ENCODE measurements around the gene ASCL4. TPM values are rescaled to one million over a fixed set of nuclear protein-coding genes. Genes with fewer than 3 reads are reported as not detected.

ASCL4 gene
- total and polyA plus RNA-seq, 9 donors, result not detected

DNA sequence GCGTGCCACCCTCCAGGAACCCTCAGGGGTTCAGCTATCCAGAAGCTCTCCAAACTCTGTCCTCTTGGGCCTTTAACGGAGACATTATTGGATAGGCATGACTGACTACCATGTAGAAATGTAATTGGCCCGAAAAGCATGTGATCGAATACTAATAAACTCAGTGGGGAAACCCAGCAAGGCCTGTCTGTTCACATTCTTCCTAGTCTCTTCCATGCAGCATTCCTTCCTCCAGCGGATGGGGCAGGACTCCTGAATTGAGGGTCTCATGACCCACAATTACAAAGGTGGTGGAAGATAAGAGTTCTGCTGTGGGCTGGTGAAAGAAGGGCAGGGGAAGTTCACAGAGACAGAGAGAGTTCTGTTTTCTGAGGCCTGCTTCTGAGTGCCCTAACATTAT, 7.0 kb upstream of the ASCL4 start:
- DNase-seq, result no peak
- Histone ChIP-seq H3K27me3 (no peaks in the 10 kb centered on the region), H3K27ac (no peak overlapping the region), H3K4me3 (no peak overlapping the region), H3K9me3 (no peaks in the 10 kb centered on the region), H3K4me1 (ENCODE audit: insufficient read depth) (no peaks in the 10 kb centered on the region), H3K36me3 (no peaks in the 10 kb centered on the region)
- WGBS, 3 donors, result 80 to 86% (median 81%) methylated on average over 5 of the region's 5 CpGs
- intact Hi-C loops (cut with DNase I), result loop anchor here in 1 of 4 donors (10.0 kb wide), 1 partner anchor 747 kb away; the partner anchor contains the start of gene FICD
- no peak for TF ChIP-seq POLR2A (IDR thresholded peaks at IDR 0.05)
- TF ChIP-seq, protein P1, sequence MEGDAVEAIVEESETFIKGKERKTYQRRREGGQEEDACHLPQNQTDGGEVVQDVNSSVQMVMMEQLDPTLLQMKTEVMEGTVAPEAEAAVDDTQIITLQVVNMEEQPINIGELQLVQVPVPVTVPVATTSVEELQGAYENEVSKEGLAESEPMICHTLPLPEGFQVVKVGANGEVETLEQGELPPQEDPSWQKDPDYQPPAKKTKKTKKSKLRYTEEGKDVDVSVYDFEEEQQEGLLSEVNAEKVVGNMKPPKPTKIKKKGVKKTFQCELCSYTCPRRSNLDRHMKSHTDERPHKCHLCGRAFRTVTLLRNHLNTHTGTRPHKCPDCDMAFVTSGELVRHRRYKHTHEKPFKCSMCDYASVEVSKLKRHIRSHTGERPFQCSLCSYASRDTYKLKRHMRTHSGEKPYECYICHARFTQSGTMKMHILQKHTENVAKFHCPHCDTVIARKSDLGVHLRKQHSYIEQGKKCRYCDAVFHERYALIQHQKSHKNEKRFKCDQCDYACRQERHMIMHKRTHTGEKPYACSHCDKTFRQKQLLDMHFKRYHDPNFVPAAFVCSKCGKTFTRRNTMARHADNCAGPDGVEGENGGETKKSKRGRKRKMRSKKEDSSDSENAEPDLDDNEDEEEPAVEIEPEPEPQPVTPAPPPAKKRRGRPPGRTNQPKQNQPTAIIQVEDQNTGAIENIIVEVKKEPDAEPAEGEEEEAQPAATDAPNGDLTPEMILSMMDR (IDR thresholded peaks at IDR 0.05), result no peak
- TF ChIP-seq EP300 (IDR thresholded peaks at IDR 0.05), result no peak

DNA sequence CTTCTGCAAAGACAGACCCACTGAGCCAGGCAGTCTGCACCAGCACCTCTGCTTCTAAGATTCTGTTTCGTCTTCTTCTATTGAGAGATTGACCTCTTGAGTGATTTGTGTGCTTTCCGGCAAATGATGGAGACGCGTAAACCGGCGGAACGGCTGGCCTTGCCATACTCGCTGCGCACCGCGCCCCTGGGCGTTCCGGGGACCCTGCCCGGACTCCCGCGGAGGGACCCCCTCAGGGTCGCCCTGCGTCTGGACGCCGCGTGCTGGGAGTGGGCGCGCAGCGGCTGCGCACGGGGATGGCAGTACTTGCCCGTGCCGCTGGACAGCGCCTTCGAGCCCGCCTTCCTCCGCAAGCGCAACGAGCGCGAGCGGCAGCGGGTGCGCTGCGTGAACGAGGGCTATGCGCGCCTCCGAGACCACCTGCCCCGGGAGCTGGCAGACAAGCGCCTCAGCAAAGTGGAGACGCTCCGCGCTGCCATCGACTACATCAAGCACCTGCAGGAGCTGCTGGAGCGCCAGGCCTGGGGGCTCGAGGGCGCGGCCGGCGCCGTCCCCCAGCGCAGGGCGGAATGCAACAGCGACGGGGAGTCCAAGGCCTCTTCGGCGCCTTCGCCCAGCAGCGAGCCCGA, 703 bp downstream of the ASCL4 start:
- Histone ChIP-seq H3K27ac (no peak overlapping the region), H3K4me3 (no peak overlapping the region), H3K27me3 (no peaks in the 10 kb centered on the region), H3K9me3 (no peaks in the 10 kb centered on the region), H3K36me3 (no peaks in the 10 kb centered on the region), H3K4me1 (ENCODE audit: insufficient read depth) (no peaks in the 10 kb centered on the region)
- WGBS, 3 donors, result 1 to 2% (median 1%) methylated on average over 52 to 66 of the region's 66 CpGs
- TF ChIP-seq, protein P1 (IDR thresholded peaks at IDR 0.05), result no peak
- no peak for TF ChIP-seq EP300 (IDR thresholded peaks at IDR 0.05)
- TF ChIP-seq POLR2A (IDR thresholded peaks at IDR 0.05), result no peak
- DNase-seq, result no peak
- intact Hi-C loops (cut with DNase I), result no loop called here

DNA sequence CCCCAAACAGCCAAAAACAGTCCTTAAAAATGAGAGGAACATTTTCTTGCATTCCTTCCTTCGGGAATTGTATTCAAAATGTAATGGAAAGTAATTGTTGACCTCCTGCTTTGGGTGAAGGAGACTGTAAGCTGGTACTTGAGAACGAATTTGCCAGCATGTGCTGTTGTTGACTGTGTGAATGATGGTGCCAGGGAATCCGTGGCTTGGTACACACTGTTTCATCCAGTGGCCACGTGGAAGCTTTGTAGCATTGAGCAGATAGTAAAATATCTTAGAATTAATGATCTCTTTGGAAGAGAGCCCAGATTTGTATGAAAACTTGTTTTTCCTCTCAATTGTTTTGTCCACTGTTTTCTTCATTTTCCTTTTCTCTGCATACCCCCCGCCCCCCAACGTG, 1.7 kb downstream of the ASCL4 start:
- Histone ChIP-seq H3K4me1 (ENCODE audit: insufficient read depth) (no peaks in the 10 kb centered on the region), H3K27me3 (no peaks in the 10 kb centered on the region), H3K9me3 (no peaks in the 10 kb centered on the region), H3K27ac (no peak overlapping the region), H3K4me3 (no peak overlapping the region), H3K36me3 (no peaks in the 10 kb centered on the region)
- WGBS, 3 donors, result 23 to 40% (median 33%) methylated on average over 6 of the region's 6 CpGs
- intact Hi-C loops (cut with DNase I), result no loop called here
- DNase-seq, result no peak
- TF ChIP-seq, protein P1 (IDR thresholded peaks at IDR 0.05), result no peak

DNA sequence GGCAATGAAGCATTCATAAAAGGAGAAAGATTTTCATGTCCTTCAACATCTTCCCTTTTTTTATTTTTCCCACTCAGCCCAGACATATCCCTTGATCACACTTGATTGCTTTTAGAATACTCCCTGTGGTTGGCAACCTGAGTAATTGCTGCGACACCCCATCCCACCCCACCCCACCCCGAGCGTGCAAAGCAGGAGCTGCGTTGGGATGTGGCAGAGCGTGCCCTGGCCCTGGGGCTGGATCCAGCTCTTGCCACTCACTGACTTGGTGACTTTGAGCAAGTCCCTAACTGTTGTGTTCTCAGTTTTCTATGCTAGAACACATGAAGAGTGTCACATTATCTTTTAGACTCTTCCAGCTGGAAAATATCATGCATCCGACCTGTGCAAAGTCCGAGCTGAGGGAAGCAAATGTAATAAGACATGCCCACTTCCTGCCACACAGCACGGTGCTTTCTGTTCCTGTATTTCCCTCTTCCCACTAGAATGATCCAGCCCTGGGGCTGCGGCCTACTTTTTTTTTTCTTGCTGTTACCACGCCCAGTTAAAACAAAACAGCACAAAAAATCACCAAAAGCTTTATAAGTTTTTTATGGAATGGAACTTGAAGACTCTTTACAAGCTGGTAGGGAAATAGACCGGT, 4.0 kb downstream of the ASCL4 start:
- H3K36me3 ChIP-seq, result no peaks in the 10 kb centered on the region
- DNase-seq, result no peak
- H3K4me1 ChIP-seq (ENCODE audit: insufficient read depth), result no peaks in the 10 kb centered on the region
- H3K4me3 ChIP-seq, result no peak overlapping the region
- no peaks in the 10 kb centered on the region for H3K9me3 ChIP-seq
- TF ChIP-seq POLR2A (IDR thresholded peaks at IDR 0.05) (no peak), EP300 (IDR thresholded peaks at IDR 0.05) (no peak)
- TF ChIP-seq, protein P1 (IDR thresholded peaks at IDR 0.05), result no peak
- 54 to 66% (median 58%) methylated on average over 11 of the region's 11 CpGs for WGBS, 3 donors
- H3K27ac ChIP-seq, result no peak overlapping the region
- intact Hi-C loops (cut with DNase I), result no loop called here
- no peaks in the 10 kb centered on the region for H3K27me3 ChIP-seq

All from ovary (tissue), 9 donors.